Activated T-cell treated with anti-CD3 and anti-CD28 coated beads for 1 hour (primary cell): Measurements from ENCODE around the gene PTCHD4.
"Not testable (repeated sequence)": the region's sequence is repeated elsewhere in the genome, so short reads cannot be mapped to it uniquely, and the experiment has no call there.

Experiments used
- DNase-seq: peaks from one replicate; pipeline ENCODE4 v3.0.0-alpha.2; 2020; ENCODE audit warnings: low read depth

Gene PTCHD4

GRCh38 chr6:48111143-48111506 is at the start of gene PTCHD4:
TSS of gene PTCHD4 (minus strand) at chr6:48111197. CDS start at chr6:48068957, 42,240 bp downstream.
- DNase-seq = no peak

- no peak for DNase-seq
Measured at GRCh38 chr6:48151142-48151541, 40.1 kb upstream of the PTCHD4 start.

GRCh38 chr6:48150701-48151100 is 39.7 kb upstream of the PTCHD4 start:
- no peak for DNase-seq

GRCh38 chr6:48147051-48147450 is 36.1 kb upstream of the PTCHD4 start:
- DNase-seq = no peak

- no peak for DNase-seq
Measured at GRCh38 chr6:48144021-48144420, 33.0 kb upstream of the PTCHD4 start.

GRCh38 chr6:48141975-48142374 is 31.0 kb upstream of the PTCHD4 start:
- DNase-seq = no peak

GRCh38 chr6:48139818-48140614 is 29.0 kb upstream of the PTCHD4 start:
- no peak for DNase-seq

- DNase-seq = no peak
Measured at GRCh38 chr6:48136856-48137255, 25.9 kb upstream of the PTCHD4 start.

- DNase-seq = no peak
Measured at GRCh38 chr6:48135323-48136084, 24.5 kb upstream of the PTCHD4 start.

- no peak for DNase-seq
Measured at GRCh38 chr6:48134246-48134645, 23.2 kb upstream of the PTCHD4 start.

- DNase-seq = no peak
Measured at GRCh38 chr6:48123601-48124000, 12.6 kb upstream of the PTCHD4 start.

- not testable (repeated sequence) for DNase-seq
Measured at GRCh38 chr6:48121983-48122749, 11.2 kb upstream of the PTCHD4 start.

- no peak for DNase-seq
Measured at GRCh38 chr6:48116699-48117645, 6.0 kb upstream of the PTCHD4 start.

- DNase-seq = no peak
Measured at GRCh38 chr6:48113130-48113529, 2.1 kb upstream of the PTCHD4 start.

- DNase-seq = no peak
Measured at GRCh38 chr6:48111575-48111974, 578 bp upstream of the PTCHD4 start.

GRCh38 chr6:48110436-48111142 is 408 bp downstream of the PTCHD4 start:
- DNase-seq = no peak

GRCh38 chr6:48109944-48110343 is 1.1 kb downstream of the PTCHD4 start:
- no peak for DNase-seq

- not testable (repeated sequence) for DNase-seq
Measured at GRCh38 chr6:48102476-48103195, 8.4 kb downstream of the PTCHD4 start.

- no peak for DNase-seq
Measured at GRCh38 chr6:48101290-48101689, 9.7 kb downstream of the PTCHD4 start.

GRCh38 chr6:48100588-48100895 is 10.5 kb downstream of the PTCHD4 start:
- no peak for DNase-seq
